ENCODE measurements around the gene DAO.
"Not testable (repeated sequence)": the region's sequence is repeated elsewhere in the genome, so short reads cannot be mapped to it uniquely, and the experiment has no call there.

Gene DAO

DNA sequence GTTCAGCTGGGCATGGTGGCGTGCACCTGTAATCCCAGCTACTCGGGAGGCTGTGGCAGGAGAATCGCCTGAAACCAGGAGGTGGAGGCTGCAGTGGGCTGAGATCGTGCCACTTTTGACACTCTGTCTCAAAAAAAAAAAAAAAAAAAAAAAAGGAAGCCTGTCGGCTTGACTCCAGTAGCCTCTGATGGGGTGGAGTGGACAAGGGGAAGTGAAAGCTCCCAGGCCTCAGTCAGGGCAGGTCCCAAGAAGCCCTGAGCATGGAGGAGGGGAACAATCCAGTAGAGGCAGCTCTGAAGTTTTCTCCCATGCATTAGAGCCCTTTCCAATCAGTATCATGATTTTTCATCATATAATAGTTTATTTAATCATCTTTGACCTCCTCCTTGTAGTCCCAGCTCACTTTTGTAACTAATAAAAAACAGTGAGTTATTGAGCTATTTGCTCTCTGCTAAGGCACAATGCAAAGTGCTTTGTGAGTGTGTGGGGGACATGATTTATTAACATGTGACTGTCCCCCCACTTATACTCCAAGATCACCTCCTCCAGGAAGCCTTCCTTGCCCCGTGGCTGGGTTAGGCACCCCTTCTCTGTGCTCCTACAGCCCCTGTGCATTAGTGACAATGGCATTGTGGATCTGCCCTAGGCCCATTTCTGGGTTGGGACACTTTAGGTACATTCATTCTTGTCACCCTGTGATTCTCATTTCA, 17.9 kb upstream of the DAO start:
- H3K4me3 ChIP-seq (ENCODE audit: low read depth in 1 of 2, low read length in 2 of 2), result no peak overlapping the region
- no peak for ATAC-seq (ENCODE audit: insufficient read depth, low read depth)
- TF ChIP-seq, protein P1, sequence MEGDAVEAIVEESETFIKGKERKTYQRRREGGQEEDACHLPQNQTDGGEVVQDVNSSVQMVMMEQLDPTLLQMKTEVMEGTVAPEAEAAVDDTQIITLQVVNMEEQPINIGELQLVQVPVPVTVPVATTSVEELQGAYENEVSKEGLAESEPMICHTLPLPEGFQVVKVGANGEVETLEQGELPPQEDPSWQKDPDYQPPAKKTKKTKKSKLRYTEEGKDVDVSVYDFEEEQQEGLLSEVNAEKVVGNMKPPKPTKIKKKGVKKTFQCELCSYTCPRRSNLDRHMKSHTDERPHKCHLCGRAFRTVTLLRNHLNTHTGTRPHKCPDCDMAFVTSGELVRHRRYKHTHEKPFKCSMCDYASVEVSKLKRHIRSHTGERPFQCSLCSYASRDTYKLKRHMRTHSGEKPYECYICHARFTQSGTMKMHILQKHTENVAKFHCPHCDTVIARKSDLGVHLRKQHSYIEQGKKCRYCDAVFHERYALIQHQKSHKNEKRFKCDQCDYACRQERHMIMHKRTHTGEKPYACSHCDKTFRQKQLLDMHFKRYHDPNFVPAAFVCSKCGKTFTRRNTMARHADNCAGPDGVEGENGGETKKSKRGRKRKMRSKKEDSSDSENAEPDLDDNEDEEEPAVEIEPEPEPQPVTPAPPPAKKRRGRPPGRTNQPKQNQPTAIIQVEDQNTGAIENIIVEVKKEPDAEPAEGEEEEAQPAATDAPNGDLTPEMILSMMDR (IDR thresholded peaks at IDR 0.05; ENCODE audit: borderline replicate concordance, extremely low read depth, low read length, poor library complexity, severe bottlenecking), result no peak
- no peak for TF ChIP-seq EZH2 (IDR thresholded peaks at IDR 0.05; ENCODE audit: borderline replicate concordance, low read depth, low read length, severe bottlenecking)
- DNase-seq, result no peak
- H3K9me3 ChIP-seq (ENCODE audit: insufficient read depth, low read length, severe bottlenecking), result no peaks in the 10 kb centered on the region
- H3K79me2 ChIP-seq (ENCODE audit: insufficient read depth, low read length), result peaks cover 3% of the 10 kb centered on the region
- H2AFZ ChIP-seq (ENCODE audit: low read depth, low read length), result no peak overlapping the region
- peaks cover under 1% of the 10 kb centered on the region; the same call in 1 of the 2 replicates for H3K36me3 ChIP-seq (ENCODE audit: insufficient read depth, low read length)
- H3K4me1 ChIP-seq (ENCODE audit: insufficient read depth, low read length), result peaks cover 16% of the 10 kb centered on the region
- H3K27ac ChIP-seq (ENCODE audit: low read length), result no peak overlapping the region
- no peak overlapping the region for H3K4me2 ChIP-seq (ENCODE audit: insufficient read depth, low read length)
- peaks cover 5% of the 10 kb centered on the region for H3K27me3 ChIP-seq (ENCODE audit: insufficient read depth, low read length, poor library complexity)
- no peaks in the 10 kb centered on the region for H4K20me1 ChIP-seq (ENCODE audit: insufficient read depth, low read length)
- no peak overlapping the region for H3K9ac ChIP-seq (ENCODE audit: low read depth, low read length)

DNA sequence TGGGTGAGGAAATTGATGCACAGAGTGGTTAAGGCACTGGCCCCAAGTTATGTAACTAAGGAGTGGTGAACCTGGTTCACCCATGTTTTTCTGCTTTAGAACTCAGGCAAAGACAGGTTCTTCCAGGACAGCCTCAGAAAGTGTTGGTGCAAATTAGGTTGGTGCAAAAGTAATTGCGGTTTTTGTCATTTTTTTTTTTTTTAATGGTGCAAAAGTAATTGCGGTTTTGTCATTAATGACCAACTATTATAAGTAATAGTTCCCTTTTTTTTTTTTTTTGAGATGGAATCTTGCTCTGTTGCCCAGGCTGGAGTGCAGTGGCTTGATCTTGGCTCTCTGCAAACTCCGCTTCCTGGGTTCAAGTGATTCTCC, 17.3 kb upstream of the DAO start:
- DNase-seq, result no peak
- Histone ChIP-seq H3K4me2 (ENCODE audit: insufficient read depth, low read length) (no peak overlapping the region), H4K20me1 (ENCODE audit: insufficient read depth, low read length) (no peaks in the 10 kb centered on the region), H3K79me2 (ENCODE audit: insufficient read depth, low read length) (no peaks in the 10 kb centered on the region), H3K9me3 (ENCODE audit: insufficient read depth, low read length, severe bottlenecking) (no peaks in the 10 kb centered on the region), H3K4me1 (ENCODE audit: insufficient read depth, low read length) (peaks cover 16% of the 10 kb centered on the region), H3K27ac (ENCODE audit: low read length) (no peak overlapping the region), H3K27me3 (ENCODE audit: insufficient read depth, low read length, poor library complexity) (peaks cover 5% of the 10 kb centered on the region), H3K36me3 (ENCODE audit: insufficient read depth, low read length) (no peaks in the 10 kb centered on the region), H2AFZ (ENCODE audit: low read depth, low read length) (no peak overlapping the region), H3K9ac (ENCODE audit: low read depth, low read length) (no peak overlapping the region), H3K4me3 (ENCODE audit: low read depth in 1 of 2, low read length in 2 of 2) (no peak overlapping the region)
- no peak for ATAC-seq (ENCODE audit: insufficient read depth, low read depth)
- TF ChIP-seq EZH2 (IDR thresholded peaks at IDR 0.05; ENCODE audit: borderline replicate concordance, low read depth, low read length, severe bottlenecking), result no peak
- TF ChIP-seq, protein P1 (IDR thresholded peaks at IDR 0.05; ENCODE audit: borderline replicate concordance, extremely low read depth, low read length, poor library complexity, severe bottlenecking), result no peak

DNA sequence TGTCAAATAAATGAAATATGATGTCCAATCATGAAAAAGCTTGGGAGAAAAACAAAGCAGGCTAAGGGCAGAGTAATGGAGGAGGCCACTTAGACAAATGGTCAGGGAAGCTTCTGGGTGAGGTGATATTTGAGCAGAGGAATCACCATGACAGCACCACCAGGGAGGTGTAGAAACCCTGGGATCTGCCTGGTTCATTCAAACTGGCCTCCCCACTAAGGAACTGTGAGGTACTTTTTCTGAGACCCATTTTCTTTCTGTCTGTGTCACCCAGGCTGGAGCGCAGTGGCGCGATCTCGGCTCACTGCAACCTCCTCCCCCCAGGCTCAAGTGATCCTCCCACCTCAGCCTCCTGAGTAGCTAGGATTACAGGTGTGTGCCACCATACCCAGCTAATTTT, 14.7 kb upstream of the DAO start:
- Histone ChIP-seq H3K9me3 (ENCODE audit: insufficient read depth, low read length, severe bottlenecking) (no peaks in the 10 kb centered on the region), H3K36me3 (ENCODE audit: insufficient read depth, low read length) (no peaks in the 10 kb centered on the region), H3K4me2 (ENCODE audit: insufficient read depth, low read length) (no peak overlapping the region), H3K4me3 (ENCODE audit: low read depth in 1 of 2, low read length in 2 of 2) (no peak overlapping the region), H3K79me2 (ENCODE audit: insufficient read depth, low read length) (no peaks in the 10 kb centered on the region), H3K9ac (ENCODE audit: low read depth, low read length) (no peak overlapping the region), H4K20me1 (ENCODE audit: insufficient read depth, low read length) (no peaks in the 10 kb centered on the region), H3K4me1 (ENCODE audit: insufficient read depth, low read length) (no peaks in the 10 kb centered on the region), H2AFZ (ENCODE audit: low read depth, low read length) (no peak overlapping the region), H3K27me3 (ENCODE audit: insufficient read depth, low read length, poor library complexity) (no peaks in the 10 kb centered on the region), H3K27ac (ENCODE audit: low read length) (no peak overlapping the region)
- DNase-seq (no peak), ATAC-seq (ENCODE audit: insufficient read depth, low read depth) (no peak)
- no peak for TF ChIP-seq EZH2 (IDR thresholded peaks at IDR 0.05; ENCODE audit: borderline replicate concordance, low read depth, low read length, severe bottlenecking)
- TF ChIP-seq, protein P1 (IDR thresholded peaks at IDR 0.05; ENCODE audit: borderline replicate concordance, extremely low read depth, low read length, poor library complexity, severe bottlenecking), result no peak

DNA sequence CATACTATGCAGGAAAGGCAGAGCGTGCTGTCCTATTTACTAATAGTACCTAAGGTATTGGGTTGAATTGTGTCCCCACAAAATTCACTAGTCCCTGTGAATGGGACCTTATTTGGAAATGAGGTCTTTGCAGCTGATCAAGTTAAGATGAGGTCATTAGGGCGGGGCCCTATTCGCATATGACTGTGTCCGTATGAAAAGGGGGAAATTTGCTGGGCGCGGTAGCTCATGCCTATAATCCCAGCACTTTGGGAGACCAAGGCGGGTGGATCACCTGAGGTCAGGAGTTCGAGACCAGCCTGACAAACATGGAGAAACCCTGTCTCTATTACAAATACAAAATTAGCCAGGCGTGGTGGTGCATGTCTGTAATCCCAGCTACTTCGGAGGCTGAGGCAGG, 13.8 kb upstream of the DAO start:
- H3K9me3 ChIP-seq (ENCODE audit: insufficient read depth, low read length, severe bottlenecking); H3K4me2 ChIP-seq (ENCODE audit: insufficient read depth, low read length); H3K27ac ChIP-seq (ENCODE audit: low read length); H3K79me2 ChIP-seq (ENCODE audit: insufficient read depth, low read length); ATAC-seq (ENCODE audit: insufficient read depth, low read depth); H3K27me3 ChIP-seq (ENCODE audit: insufficient read depth, low read length, poor library complexity); DNase-seq; H3K4me1 ChIP-seq (ENCODE audit: insufficient read depth, low read length); H3K4me3 ChIP-seq (ENCODE audit: low read depth in 1 of 2, low read length in 2 of 2); H4K20me1 ChIP-seq (ENCODE audit: insufficient read depth, low read length); H2AFZ ChIP-seq (ENCODE audit: low read depth, low read length); H3K9ac ChIP-seq (ENCODE audit: low read depth, low read length); H3K36me3 ChIP-seq (ENCODE audit: insufficient read depth, low read length): not testable (repeated sequence)

All from DND-41 (cell line).